OCI-LY1 (cell line): ENCODE measurements around the gene DPP6.

Experiments used
- H2AFZ ChIP-seq: fragments of 200-600 bp; sonication (generic), shearing (Covaris generic); 2 replicates; pipeline ENCODE4 v1.6.0; 2014; ENCODE audit warnings: antibody characterized with exemption, mild to moderate bottlenecking, low read length
- H3F3A ChIP-seq: fragments of 200-600 bp; sonication (generic), shearing (Covaris generic); 2 replicates; pipeline ENCODE4 v1.6.0; 2014; ENCODE audit warnings: mild to moderate bottlenecking, antibody characterized with exemption, low read length, moderate library complexity; ENCODE audit not compliant: insufficient read depth
- H3K27ac ChIP-seq: fragments of 200-600 bp; sonication (generic); 2 replicates; pipeline ENCODE4 v1.5.1; 2014; ENCODE audit warnings: low read length, mixed run types, mild to moderate bottlenecking, low read depth; ENCODE audit not compliant: poor library complexity, severe bottlenecking
- H3K27me3 ChIP-seq: fragments of 200-600 bp; sonication (generic); 2 replicates; pipeline ENCODE4 v1.6.0; 2014; ENCODE audit warnings: antibody characterized with exemption, mild to moderate bottlenecking, low read length, moderate library complexity; ENCODE audit not compliant: insufficient read depth
- H3K36me3 ChIP-seq: fragments of 200-600 bp; sonication (generic); 2 replicates; pipeline ENCODE4 v1.6.1; 2014; ENCODE audit warnings: mild to moderate bottlenecking, antibody characterized with exemption, low read length, moderate library complexity, mixed read lengths; ENCODE audit not compliant: insufficient read depth
- H3K4me1 ChIP-seq: fragments of 200-600 bp; sonication (generic); 2 replicates; pipeline ENCODE4 v1.5.1; 2014; ENCODE audit warnings: mild to moderate bottlenecking, low read length, moderate library complexity; ENCODE audit not compliant: insufficient read depth, severe bottlenecking
- H3K4me2 ChIP-seq: fragments of 200-600 bp; sonication (generic), shearing (Covaris generic); 2 replicates; pipeline ENCODE4 v1.6.1; 2014; ENCODE audit warnings: low read length
- H3K4me3 ChIP-seq: fragments of 200-600 bp; sonication (generic); 2 replicates; pipeline ENCODE4 v1.5.1; 2014; ENCODE audit warnings: low read length, low read depth, mild to moderate bottlenecking, mixed read lengths; ENCODE audit not compliant: poor library complexity, severe bottlenecking
- H3K79me2 ChIP-seq: fragments of 200-600 bp; shearing (Covaris generic); 2 replicates; pipeline ENCODE4 v1.6.1; 2016; ENCODE audit warnings: mixed run types, low read length, mixed read lengths; ENCODE audit not compliant: insufficient read depth
- H3K9ac ChIP-seq: fragments of 200-600 bp; sonication (generic), shearing (Covaris generic); 2 replicates; pipeline ENCODE4 v1.6.1; 2014; ENCODE audit warnings: mild to moderate bottlenecking, low read length, mixed read lengths
- H3K9me2 ChIP-seq: fragments of 200-600 bp; sonication (generic), shearing (Covaris generic); 2 replicates; pipeline ENCODE4 v1.6.1; 2014; ENCODE audit warnings: low read depth, mild to moderate bottlenecking, low read length, mixed read lengths
- H3K9me3 ChIP-seq: fragments of 200-600 bp; shearing (Covaris generic); 2 replicates; pipeline ENCODE4 v1.6.1; 2014; ENCODE audit warnings: low read length, mixed read lengths
- H4K20me1 ChIP-seq: fragments of 200-600 bp; sonication (generic), shearing (Covaris generic); 2 replicates; pipeline ENCODE4 v1.6.0; 2016; ENCODE audit warnings: mild to moderate bottlenecking, low read length; ENCODE audit not compliant: insufficient read depth
- EZH2 ChIP-seq: fragments of 200-600 bp; sonication (generic), shearing (Covaris generic); IDR thresholded peaks from 2 replicates; pipeline ENCODE4 v1.8.0; 2017; ENCODE audit warnings: borderline replicate concordance, mixed run types, mild to moderate bottlenecking, antibody characterized with exemption, low read length, moderate library complexity, mixed read lengths
- TF ChIP-seq, protein P1 (sequence below): fragments of 200-600 bp; sonication (generic), shearing (Covaris generic); IDR thresholded peaks from 2 replicates; pipeline ENCODE4 v1.5.1; 2017; ENCODE audit warnings: mild to moderate bottlenecking, antibody characterized with exemption, low read length, moderate library complexity, mixed read lengths

Gene DPP6

DNA sequence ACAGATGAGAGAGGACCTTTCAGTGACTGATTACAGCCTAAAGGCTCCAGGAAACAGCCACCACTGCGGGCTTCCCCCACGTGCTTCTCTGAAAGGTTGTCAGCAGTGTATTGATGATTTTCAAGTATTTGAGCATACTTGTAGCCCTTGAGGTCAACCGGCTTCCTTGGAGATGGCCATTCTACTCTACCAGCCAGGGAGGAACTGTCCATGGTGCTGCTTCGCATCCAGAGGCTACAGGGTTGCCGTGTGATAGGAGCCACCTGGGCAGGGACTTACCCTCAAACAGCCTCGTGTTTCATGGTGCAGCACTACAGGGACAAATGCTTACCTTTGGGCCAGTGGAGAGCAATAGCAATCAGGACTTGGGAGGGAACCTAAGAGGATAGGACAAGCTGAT lies 179.5 kb downstream of the DPP6 start:
- H3K36me3 ChIP-seq: no peaks in the 10 kb centered on the region
- no peaks in the 10 kb centered on the region for H4K20me1 ChIP-seq
- H3K9me3 ChIP-seq: no peaks in the 10 kb centered on the region
- H3K27ac ChIP-seq: no peak overlapping the region
- H3K9me2 ChIP-seq: no peaks in the 10 kb centered on the region
- H3K4me3 ChIP-seq: no peak overlapping the region
- H2AFZ ChIP-seq: no peak overlapping the region
- H3K79me2 ChIP-seq: no peaks in the 10 kb centered on the region
- H3K9ac ChIP-seq: no peak overlapping the region
- no peak for TF ChIP-seq EZH2
- TF ChIP-seq, protein P1, sequence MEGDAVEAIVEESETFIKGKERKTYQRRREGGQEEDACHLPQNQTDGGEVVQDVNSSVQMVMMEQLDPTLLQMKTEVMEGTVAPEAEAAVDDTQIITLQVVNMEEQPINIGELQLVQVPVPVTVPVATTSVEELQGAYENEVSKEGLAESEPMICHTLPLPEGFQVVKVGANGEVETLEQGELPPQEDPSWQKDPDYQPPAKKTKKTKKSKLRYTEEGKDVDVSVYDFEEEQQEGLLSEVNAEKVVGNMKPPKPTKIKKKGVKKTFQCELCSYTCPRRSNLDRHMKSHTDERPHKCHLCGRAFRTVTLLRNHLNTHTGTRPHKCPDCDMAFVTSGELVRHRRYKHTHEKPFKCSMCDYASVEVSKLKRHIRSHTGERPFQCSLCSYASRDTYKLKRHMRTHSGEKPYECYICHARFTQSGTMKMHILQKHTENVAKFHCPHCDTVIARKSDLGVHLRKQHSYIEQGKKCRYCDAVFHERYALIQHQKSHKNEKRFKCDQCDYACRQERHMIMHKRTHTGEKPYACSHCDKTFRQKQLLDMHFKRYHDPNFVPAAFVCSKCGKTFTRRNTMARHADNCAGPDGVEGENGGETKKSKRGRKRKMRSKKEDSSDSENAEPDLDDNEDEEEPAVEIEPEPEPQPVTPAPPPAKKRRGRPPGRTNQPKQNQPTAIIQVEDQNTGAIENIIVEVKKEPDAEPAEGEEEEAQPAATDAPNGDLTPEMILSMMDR: no peak
- no peaks in the 10 kb centered on the region for H3K27me3 ChIP-seq
- no peak overlapping the region for H3K4me2 ChIP-seq
- H3F3A ChIP-seq: no peaks in the 10 kb centered on the region
- no peaks in the 10 kb centered on the region for H3K4me1 ChIP-seq

DNA sequence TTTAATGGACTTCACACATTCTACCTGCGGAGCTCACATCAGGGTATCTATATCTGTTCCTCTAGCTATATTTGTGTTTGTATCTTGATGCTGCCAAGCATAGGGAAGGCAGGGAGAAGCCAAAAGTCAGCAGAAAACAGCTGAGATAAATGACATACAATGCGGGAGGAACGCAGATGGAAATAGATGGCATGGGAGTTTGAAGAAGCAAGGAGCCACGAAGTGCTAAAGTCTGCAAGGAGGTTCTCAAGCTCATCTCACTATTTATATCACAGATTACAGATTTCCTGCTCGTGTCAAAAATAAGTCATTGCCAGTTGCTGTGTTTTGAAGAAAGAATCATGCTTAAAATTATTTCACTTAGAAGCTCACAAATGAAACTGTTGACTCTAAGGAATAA lies 180.5 kb downstream of the DPP6 start:
- Histone ChIP-seq H3K27ac (no peak overlapping the region), H3K79me2 (no peaks in the 10 kb centered on the region), H3K9me3 (no peaks in the 10 kb centered on the region), H3F3A (no peaks in the 10 kb centered on the region), H3K4me1 (no peaks in the 10 kb centered on the region), H2AFZ (no peak overlapping the region), H4K20me1 (no peaks in the 10 kb centered on the region), H3K4me2 (no peak overlapping the region), H3K4me3 (no peak overlapping the region), H3K27me3 (no peaks in the 10 kb centered on the region), H3K9me2 (no peaks in the 10 kb centered on the region), H3K9ac (no peak overlapping the region), H3K36me3 (no peaks in the 10 kb centered on the region)
- no peak for TF ChIP-seq EZH2
- TF ChIP-seq, protein P1: no peak

DNA sequence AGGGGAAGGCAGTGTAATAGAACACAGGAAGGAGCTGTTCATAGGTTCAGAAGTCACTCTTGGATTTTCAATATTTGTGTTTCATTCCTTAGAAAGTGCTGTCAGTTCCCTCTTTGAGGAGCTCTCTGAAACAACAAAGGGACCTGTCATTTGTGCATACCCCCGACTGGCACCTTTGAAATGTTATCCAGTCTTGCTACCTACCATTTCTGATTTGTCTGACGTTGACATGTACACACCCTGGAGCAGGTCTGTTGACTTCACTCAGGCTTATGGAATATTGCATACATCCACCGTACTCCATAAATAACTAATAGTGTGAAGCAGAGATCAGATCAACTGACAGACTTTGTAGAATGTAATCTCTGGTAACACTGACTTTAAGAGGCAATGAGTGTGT lies 189.8 kb downstream of the DPP6 start:
- H3K9me2 ChIP-seq: no peaks in the 10 kb centered on the region
- H2AFZ ChIP-seq: no peak overlapping the region
- H3K9ac ChIP-seq: no peak overlapping the region
- H3K79me2 ChIP-seq: no peaks in the 10 kb centered on the region
- H3K36me3 ChIP-seq: no peaks in the 10 kb centered on the region
- H4K20me1 ChIP-seq: no peaks in the 10 kb centered on the region
- H3K27me3 ChIP-seq: no peaks in the 10 kb centered on the region
- no peak overlapping the region for H3K27ac ChIP-seq
- no peak for TF ChIP-seq EZH2
- no peaks in the 10 kb centered on the region for H3F3A ChIP-seq
- H3K4me2 ChIP-seq: no peak overlapping the region
- H3K4me1 ChIP-seq: no peaks in the 10 kb centered on the region
- no peaks in the 10 kb centered on the region for H3K9me3 ChIP-seq
- H3K4me3 ChIP-seq: no peak overlapping the region

DNA sequence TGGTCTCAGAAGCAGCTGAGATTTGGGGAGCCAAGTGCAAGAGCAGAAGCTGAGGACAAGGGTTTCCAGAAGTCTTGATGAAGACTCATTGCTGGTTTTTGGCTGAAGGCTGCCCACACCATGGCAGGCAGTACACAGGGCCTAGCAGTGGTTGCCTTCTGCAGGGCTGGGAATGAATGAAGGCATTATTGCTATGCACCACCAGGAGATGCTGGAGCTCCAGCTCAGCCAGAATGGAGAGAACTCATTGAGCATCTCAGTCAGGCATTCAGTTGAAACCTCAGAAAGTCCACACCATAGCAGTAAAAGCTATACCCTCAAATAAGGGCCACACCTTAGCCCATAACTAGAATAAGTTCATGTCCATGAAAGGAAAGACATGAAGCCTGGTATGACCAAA lies 190.5 kb downstream of the DPP6 start:
- no peak overlapping the region for H3K27ac ChIP-seq
- no peak overlapping the region for H3K4me3 ChIP-seq
- H3K9me3 ChIP-seq: no peaks in the 10 kb centered on the region
- no peak overlapping the region for H3K9ac ChIP-seq
- no peaks in the 10 kb centered on the region for H3K9me2 ChIP-seq
- no peaks in the 10 kb centered on the region for H3K27me3 ChIP-seq
- no peaks in the 10 kb centered on the region for H4K20me1 ChIP-seq
- TF ChIP-seq EZH2: no peak
- TF ChIP-seq, protein P1: no peak
- H2AFZ ChIP-seq: no peak overlapping the region
- H3K4me1 ChIP-seq: no peaks in the 10 kb centered on the region
- H3K4me2 ChIP-seq: no peak overlapping the region
- H3K79me2 ChIP-seq: no peaks in the 10 kb centered on the region
- no peaks in the 10 kb centered on the region for H3K36me3 ChIP-seq
- no peaks in the 10 kb centered on the region for H3F3A ChIP-seq
